Neural cell (in vitro differentiated cells): Measurements from ENCODE around the gene TMEM184A. TPM values are rescaled to one million over a fixed set of nuclear protein-coding genes. Genes with fewer than 3 reads are reported as not detected.

Source experiments
- H2AFZ ChIP-seq: fragments of 200-600, 300-800 bp; sonication (generic), shearing (Covaris generic); 2 replicates; pipeline ENCODE4 v1.6.0; 2014; ENCODE audit warnings: low read depth, mild to moderate bottlenecking, antibody characterized with exemption, low read length, moderate library complexity
- H3F3A ChIP-seq: fragments of 200-600 bp; shearing (Covaris generic); 2 replicates; pipeline ENCODE4 v1.6.1; 2016; ENCODE audit warnings: mild to moderate bottlenecking, moderate library complexity, mixed read lengths, antibody characterized with exemption, low read length; ENCODE audit not compliant: insufficient read depth, poor library complexity, severe bottlenecking
- H3K27ac ChIP-seq: fragments of 200-600, 300-800 bp; sonication (generic), shearing (Covaris generic); 2 replicates; pipeline ENCODE4 v1.5.1; 2014; ENCODE audit warnings: mild to moderate bottlenecking, low read length, moderate library complexity
- H3K27me3 ChIP-seq: fragments of 300-800, 200-600 bp; sonication (generic), shearing (Covaris generic); 2 replicates; pipeline ENCODE4 v1.6.0; 2014; ENCODE audit warnings: mild to moderate bottlenecking, low read depth, low read length, moderate library complexity; ENCODE audit not compliant: insufficient read depth
- H3K36me3 ChIP-seq: fragments of 300-800, 200-600 bp; sonication (generic), shearing (Covaris generic); 2 replicates; pipeline ENCODE4 v1.5.1; 2014; ENCODE audit warnings: mild to moderate bottlenecking, antibody characterized with exemption, low read length, moderate library complexity; ENCODE audit not compliant: insufficient read depth
- H3K4me2 ChIP-seq: fragments of 300-800, 200-600 bp; sonication (generic), shearing (Covaris generic); 2 replicates; pipeline ENCODE4 v1.6.0; 2014; ENCODE audit warnings: mild to moderate bottlenecking, low read length
- H3K4me3 ChIP-seq: fragments of 300-800, 200-600 bp; sonication (generic), shearing (Covaris generic); 2 replicates; pipeline ENCODE4 v1.5.1; 2014; ENCODE audit warnings: mild to moderate bottlenecking, low read length, moderate library complexity
- H3K79me2 ChIP-seq: fragments of 200-600 bp; shearing (Covaris generic); replicated peaks from 2 replicates; pipeline ENCODE4 v1.6.0; 2014; ENCODE audit warnings: mild to moderate bottlenecking, low read length, moderate library complexity; ENCODE audit not compliant: insufficient read depth
- H3K9ac ChIP-seq: fragments of 300-800, 200-600 bp; sonication (generic), shearing (Covaris generic); 2 replicates; pipeline ENCODE4 v1.6.1; 2016; ENCODE audit warnings: mild to moderate bottlenecking, low read length, mixed read lengths
- H3K9me2 ChIP-seq: fragments of 200-600 bp; shearing (Covaris generic); 2 replicates; pipeline ENCODE4 v1.6.1; 2016; ENCODE audit warnings: mild to moderate bottlenecking, low read length, mixed read lengths; ENCODE audit not compliant: insufficient read depth
- H3K9me3 ChIP-seq: fragments of 200-600, 300-800 bp; sonication (generic), shearing (Covaris generic); 2 replicates; pipeline ENCODE4 v1.6.1; 2016; ENCODE audit warnings: mild to moderate bottlenecking, mixed run types, low read length, moderate library complexity, mixed read lengths
- H4K20me1 ChIP-seq: fragments of 200-600 bp; shearing (Covaris generic); 2 replicates; pipeline ENCODE4 v1.6.1; 2016; ENCODE audit warnings: mild to moderate bottlenecking, mixed run types; ENCODE audit not compliant: insufficient read depth
- CTCF ChIP-seq: fragments of 450-650 bp; IDR thresholded peaks from 2 replicates; pipeline ENCODE4 v1.5.1; 2014; ENCODE audit warnings: antibody characterized with exemption, mild to moderate bottlenecking, moderate library complexity; ENCODE audit not compliant: poor library complexity, severe bottlenecking
- EP300 ChIP-seq: fragments of 450-650 bp; conservative IDR thresholded peaks from 2 replicates; pipeline ENCODE4 v1.6.1; 2014; ENCODE audit warnings: antibody characterized with exemption, mild to moderate bottlenecking, moderate library complexity; ENCODE audit not compliant: poor library complexity, severe bottlenecking
- EZH2 ChIP-seq: fragments of 200-600, 300-800 bp; shearing (Covaris generic), sonication (generic); IDR thresholded peaks from 2 replicates; pipeline ENCODE4 v1.6.1; 2014; ENCODE audit warnings: antibody characterized with exemption, low read length, borderline replicate concordance, mild to moderate bottlenecking; ENCODE audit not compliant: insufficient read depth, poor library complexity, severe bottlenecking
- MXI1 ChIP-seq: fragments of 450-650 bp; conservative IDR thresholded peaks from 2 replicates; pipeline ENCODE4 v1.6.1; 2014; ENCODE audit warnings: antibody characterized with exemption, mild to moderate bottlenecking; ENCODE audit not compliant: poor library complexity, severe bottlenecking
- POLR2AphosphoS5 ChIP-seq: IDR thresholded peaks from 2 replicates; pipeline ENCODE4 v1.6.1; 2012
- RAD21 ChIP-seq: fragments of 450-650 bp; conservative IDR thresholded peaks from 2 replicates; pipeline ENCODE4 v1.6.1; 2014; ENCODE audit warnings: antibody characterized with exemption, mild to moderate bottlenecking, moderate library complexity
- REST ChIP-seq: IDR thresholded peaks from 2 replicates; pipeline ENCODE4 v1.6.1; 2012; ENCODE audit warnings: borderline replicate concordance
- SMC3 ChIP-seq: fragments of 450-650 bp; conservative IDR thresholded peaks from 2 replicates; pipeline ENCODE4 v1.6.1; 2014; ENCODE audit warnings: antibody characterized with exemption, mild to moderate bottlenecking, moderate library complexity; ENCODE audit not compliant: poor library complexity
- TAF1 ChIP-seq: IDR thresholded peaks from 2 replicates; pipeline ENCODE4 v1.6.1; 2012; ENCODE audit warnings: low read depth
- polyA plus RNA-seq: library from polyadenylated mRNA; depleted of rRNA; stranded (reverse); fragments of >200 nt; gene quantifications from 2 replicates; pipeline ENCODE4 v1.2.3, GENCODE V29; 2014

Gene TMEM184A
- polyA plus RNA-seq, 1 donor from 2014 or later, result not detected

GRCh38 chr7:1541431-1542162 is 14.4 kb downstream of the TMEM184A start:
- Histone ChIP-seq H3K9me2 (no peaks in the 10 kb centered on the region), H3K36me3 (no peaks in the 10 kb centered on the region), H4K20me1 (no peaks in the 10 kb centered on the region), H3K79me2 (peaks cover 13% of the 10 kb centered on the region), H3K4me2 (no peak overlapping the region), H3K4me3 (no peak overlapping the region), H3K9me3 (no peaks in the 10 kb centered on the region), H3F3A (no peaks in the 10 kb centered on the region), H3K27me3 (no peaks in the 10 kb centered on the region), H2AFZ (no peak overlapping the region), H3K9ac (no peak overlapping the region), H3K27ac (no peak overlapping the region)
- TF ChIP-seq TAF1 (no peak), REST (no peak), EZH2 (no peak), POLR2AphosphoS5 (no peak), MXI1 (no peak)

GRCh38 chr7:1540776-1541271 is 15.2 kb downstream of the TMEM184A start:
- no peak overlapping the region for H3K27ac ChIP-seq
- H3K9ac ChIP-seq, result no peak overlapping the region
- H2AFZ ChIP-seq, result no peak overlapping the region
- H3F3A ChIP-seq, result no peaks in the 10 kb centered on the region
- H3K79me2 ChIP-seq, result peaks cover 13% of the 10 kb centered on the region
- no peaks in the 10 kb centered on the region for H3K36me3 ChIP-seq
- no peaks in the 10 kb centered on the region for H3K9me2 ChIP-seq
- no peaks in the 10 kb centered on the region for H3K9me3 ChIP-seq
- no peak for TF ChIP-seq TAF1
- no peak for TF ChIP-seq RAD21
- no peak for TF ChIP-seq EP300
- no peak for TF ChIP-seq EZH2
- no peak for TF ChIP-seq MXI1
- TF ChIP-seq REST, result no peak
- no peak for TF ChIP-seq CTCF
- TF ChIP-seq SMC3, result no peak
- TF ChIP-seq POLR2AphosphoS5, result no peak
- no peak overlapping the region for H3K4me2 ChIP-seq
- no peaks in the 10 kb centered on the region for H3K27me3 ChIP-seq
- no peak overlapping the region for H3K4me3 ChIP-seq
- H4K20me1 ChIP-seq, result no peaks in the 10 kb centered on the region
